Stimulated activated CD4-positive, alpha-beta T cell treated with anti-CD3 and anti-CD28 coated beads, TNF-alpha, amount 100 ng/mL, for 48 hours (primary cell): ENCODE results near the gene PRR33.
"Not testable (repeated sequence)": the region's sequence is repeated elsewhere in the genome, so short reads cannot be mapped to it uniquely, and the experiment has no call there.

ENCODE experiments used
- DNase-seq, 3 donors: peaks; one replicate each; pipeline ENCODE4 v3.0.0-alpha.2; 2020; ENCODE audit warnings: low read depth in 3 of 3

PRR33 gene

DNA sequence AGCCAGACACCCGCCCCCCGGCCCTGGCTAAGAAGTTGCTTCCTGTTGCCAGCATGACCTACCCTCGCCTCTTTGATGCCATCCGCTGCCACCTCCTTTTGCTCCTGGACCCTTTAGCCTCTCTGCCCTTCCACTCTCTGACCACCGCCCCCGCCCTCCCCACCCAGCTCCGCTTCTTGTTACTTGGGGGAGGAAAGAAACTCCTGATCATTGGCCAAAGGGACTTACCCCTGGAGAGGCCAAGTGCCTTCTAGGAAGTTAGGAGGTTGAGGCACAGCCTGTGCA is at the start of gene PRR33:
PRR33 (minus strand) TSS at position 65 of the 285 bp plus-strand sequence. CDS start 1,311 bp downstream, outside the sequence.
- DNase-seq = no peak

- not testable (repeated sequence) for DNase-seq
Measured at GRCh38 chr11:1939788-1940187, 48.1 kb upstream of the PRR33 start.

GRCh38 chr11:1939006-1939625 is 47.4 kb upstream of the PRR33 start:
- DNase-seq = no peak

DNA sequence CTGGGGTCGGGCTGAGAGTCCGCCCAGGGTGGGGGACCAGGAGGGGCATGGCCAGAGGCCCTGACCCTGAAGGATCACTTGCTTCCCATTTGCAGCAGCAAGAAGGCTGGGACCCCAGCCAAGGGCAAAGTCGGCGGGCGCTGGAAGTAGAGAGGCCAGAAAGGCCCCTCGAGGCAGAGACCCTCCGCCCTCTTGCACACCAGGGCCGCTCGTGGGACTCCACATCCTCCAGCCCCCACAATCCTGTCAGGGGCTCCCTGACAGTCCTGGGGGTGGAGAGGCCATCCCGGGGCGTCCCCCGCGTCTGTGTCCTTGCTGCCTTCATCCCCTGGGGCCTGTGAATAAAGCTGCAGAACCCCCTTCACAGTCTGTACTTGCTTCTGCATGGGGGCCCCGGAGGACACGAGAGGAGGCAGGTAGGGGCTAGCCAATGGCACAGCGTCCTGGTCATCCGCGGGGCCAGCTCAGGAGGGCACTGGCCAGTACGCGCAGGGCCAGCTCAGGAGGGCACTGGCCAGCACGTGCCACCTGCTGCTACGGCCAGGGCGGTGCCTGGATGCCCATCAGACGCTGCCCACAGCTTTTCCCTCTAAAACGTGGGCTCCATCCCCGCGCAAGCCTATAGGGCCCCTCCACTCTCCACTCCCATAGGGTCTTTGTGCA is 46.8 kb upstream of the PRR33 start:
- DNase-seq = no peak

- no peak for DNase-seq
Measured at GRCh38 chr11:1937616-1938342, 46.1 kb upstream of the PRR33 start.

GRCh38 chr11:1936781-1937615 is 45.3 kb upstream of the PRR33 start:
- DNase-seq = no peak

- no peak for DNase-seq
Measured at GRCh38 chr11:1936072-1936780, 44.5 kb upstream of the PRR33 start.

DNA sequence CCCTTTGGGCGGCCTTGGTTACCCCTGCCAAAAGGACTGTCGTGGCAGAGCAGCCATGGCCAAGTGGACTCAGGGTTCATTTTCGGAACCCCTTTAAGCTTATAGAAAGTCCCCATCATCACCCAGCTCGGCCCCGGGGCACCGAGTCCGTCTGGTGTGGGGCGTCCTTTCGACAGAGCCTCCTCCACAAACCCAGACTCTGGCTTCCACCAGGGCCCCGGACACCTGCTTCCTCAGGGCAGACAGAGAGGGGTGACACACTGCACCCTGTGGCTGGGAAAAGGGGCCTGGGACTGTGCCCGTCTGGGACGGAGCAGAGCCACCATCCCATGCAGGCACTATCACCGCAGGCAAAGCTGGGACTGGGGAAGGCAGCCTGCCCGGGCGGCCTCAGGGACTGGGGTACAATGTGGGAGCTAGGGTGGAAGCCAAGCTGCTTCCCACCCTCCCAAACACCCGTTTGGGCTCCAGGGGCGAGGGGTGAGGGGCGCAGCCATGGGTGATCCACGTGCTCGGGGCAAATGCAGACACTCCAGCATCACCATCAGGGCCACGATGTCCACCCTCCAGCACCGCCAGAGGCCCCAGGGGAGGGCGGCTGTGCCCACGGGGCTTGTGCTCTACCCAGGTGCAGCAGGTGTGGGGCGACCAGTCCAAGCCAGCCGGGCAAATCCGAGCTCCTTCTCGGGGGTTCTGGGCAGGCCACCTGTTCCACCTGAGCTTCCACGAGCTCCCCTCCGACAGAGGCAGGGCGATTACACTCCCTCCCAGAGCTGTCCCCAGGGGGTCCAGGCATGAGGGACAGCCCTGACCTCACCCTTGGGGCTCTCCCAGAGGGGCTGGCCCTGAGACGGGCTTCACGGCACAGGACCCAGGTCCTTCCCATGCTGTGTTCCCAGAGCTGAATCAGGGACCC is 43.7 kb upstream of the PRR33 start:
- no peak for DNase-seq

DNA sequence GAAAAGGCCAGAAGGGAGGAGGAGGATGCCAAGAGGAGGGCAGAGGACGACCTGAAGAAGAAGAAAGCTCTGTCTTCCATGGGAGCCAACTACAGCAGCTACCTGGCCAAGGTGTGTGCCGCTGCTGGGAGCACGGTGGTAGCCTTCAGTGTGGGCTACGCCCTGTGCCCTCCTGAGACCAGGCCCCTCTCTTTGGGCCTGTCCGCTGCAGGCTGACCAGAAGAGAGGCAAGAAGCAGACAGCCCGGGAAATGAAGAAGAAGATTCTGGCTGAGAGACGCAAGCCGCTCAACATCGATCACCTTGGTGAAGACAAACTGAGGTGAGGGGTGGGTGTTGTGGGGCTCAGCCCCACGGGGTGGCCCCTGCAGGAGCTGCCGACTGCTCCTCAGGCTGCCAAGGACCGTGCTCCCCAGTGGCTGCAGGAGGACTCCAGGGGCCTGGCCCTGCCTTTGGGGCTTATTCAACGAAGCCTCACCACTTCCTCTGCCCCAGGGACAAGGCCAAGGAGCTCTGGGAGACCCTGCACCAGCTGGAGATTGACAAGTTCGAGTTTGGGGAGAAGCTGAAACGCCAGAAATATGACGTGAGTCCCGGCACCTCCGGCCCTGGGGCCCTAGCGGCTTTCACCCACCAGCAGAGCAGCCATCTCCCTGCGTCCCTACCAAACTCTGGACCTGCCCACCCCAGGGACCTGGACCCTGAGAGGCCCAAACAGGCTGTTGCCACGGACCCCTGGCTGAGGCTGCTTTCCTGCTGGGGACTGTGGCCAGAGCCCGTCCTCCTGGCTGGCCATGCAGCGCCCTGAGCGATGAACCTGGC is 42.9 kb upstream of the PRR33 start:
- DNase-seq = no peak

DNA sequence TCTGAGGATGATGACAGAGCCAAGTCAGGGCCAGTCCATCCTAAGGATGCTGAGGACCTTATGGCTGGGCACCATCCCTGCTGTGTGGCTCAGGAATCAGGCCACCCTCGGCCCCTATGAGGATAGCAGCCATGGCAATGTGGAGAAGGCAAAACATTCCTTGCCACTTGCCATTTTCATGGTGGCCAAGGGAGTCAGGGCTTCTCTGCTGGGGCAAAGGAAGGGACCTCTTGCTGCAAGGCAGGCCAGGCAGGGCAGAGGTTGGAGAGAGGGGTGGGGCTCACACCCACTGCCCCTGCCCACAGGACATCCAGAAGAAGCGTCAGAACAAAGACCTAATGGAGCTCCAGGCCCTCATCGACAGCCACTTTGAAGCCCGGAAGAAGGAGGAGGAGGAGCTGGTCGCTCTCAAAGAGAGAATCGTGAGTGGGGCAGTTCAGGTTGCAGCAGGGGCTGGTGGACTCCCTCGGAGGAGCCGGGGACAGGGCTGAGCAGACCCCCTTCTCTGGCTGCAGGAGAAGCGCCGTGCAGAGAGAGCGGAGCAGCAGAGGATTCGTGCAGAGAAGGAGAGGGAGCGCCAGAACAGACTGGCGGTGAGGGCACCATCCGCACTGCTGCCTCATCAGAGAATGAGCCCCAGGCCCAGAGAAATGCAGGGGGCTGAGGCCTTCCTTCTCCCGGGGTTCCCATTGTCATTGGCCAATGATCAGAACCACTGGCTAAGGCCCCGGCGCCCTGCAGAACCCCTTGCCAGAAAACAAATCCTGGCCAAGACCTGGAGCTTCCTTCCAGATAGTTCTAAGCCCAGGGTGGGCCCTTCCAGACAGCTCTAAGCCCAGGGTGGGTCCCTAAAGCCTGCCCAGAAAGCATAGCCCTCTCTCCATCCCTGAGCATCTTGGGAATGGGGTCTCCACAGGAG is 42.0 kb upstream of the PRR33 start:
- DNase-seq = no peak

DNA sequence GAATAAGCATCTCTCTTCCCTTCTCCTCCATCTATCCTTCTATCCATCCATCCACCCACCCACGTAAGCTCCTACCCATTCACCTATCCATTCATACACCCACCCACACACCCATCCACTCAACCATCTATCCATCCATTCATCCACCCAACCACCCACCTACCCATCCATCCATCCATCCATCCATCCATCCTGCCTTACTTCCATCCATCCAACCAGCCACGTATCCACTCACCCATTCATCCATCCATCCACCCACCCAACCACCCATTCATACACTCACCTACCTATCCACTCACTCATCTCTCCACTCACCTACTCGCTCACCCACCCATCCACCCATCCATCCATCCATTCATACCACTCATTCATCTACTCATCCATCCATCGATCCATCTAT is 41.0 kb upstream of the PRR33 start:
- no peak for DNase-seq

DNA sequence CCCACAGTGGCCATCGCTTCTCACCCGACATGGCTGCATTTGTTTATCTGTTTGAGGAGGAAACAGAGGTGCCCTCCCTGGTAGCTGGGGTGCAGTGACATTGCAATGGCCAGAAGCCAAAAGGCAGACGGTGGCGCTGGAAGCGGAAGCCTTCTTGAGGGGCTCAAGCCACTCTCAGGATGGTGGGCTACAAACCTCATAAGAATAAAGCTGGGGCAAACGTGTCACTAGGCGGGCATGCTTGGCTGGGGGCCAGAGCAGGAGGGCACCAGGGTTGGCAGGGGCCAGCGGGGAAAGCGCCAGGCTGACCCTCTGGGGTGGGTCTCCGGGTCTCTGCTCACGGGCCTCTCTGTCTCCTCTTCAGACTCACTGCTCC is 40.4 kb upstream of the PRR33 start:
- no peak for DNase-seq

GRCh38 chr11:1931341-1932104 is 39.8 kb upstream of the PRR33 start:
- DNase-seq = no peak

DNA sequence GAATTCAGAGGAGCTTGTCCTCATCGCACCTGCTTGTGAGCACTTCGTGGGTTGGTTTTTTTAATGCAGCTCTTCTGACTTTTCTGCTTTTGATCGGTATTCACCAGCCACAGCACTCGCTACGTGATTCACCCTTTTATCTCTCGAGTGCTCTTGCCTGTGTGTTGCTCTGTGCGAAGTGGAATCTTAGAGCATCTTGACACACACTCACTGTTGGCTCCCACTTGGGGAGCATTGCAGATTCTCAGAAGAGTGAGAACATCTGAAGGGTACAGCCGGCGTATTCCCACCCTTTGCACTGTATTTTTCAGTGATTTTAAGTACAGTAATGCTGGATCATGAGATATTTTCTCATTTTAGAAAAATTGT is 38.8 kb upstream of the PRR33 start:
- DNase-seq = no peak

DNA sequence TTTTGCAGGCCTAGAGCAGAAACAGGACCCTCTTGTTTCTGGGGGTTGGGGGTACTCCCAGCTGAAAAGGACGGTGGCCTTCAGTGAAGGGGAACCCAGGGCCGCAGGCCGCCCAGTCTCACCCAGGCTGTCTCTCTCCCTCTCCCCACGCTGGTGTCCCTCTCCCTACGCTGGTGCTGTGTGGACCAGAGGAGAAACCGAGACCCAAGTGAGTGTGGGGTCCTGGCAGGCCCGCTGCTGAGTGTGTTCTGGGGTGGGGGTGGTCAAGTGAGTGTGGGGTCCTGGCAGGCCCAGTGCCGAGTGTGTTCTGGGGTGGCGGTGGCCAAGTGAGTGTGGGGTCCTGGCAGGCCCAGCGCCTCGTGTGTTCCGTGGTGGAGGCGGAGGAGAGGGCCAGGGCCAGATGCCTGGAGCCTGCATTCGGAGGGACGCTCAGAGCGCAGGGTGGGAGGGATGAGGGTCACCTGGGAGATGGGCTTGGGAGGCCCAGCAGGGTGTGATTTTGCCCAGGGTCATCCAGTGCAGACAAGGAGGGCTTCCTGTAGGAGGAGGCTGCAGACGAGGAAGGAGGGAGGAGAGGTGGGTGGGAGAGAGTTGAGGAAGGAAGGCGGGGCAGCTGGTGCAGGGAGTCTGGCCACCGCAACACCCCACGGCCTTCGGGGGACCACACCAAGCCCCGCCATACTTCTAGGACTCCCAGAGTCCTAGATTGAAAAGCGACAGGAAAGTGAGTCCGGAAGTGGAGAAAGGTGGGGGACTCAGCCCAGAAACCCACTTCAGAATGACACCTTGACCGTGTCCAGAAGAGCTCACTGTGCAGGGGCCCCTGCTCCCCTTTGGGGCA is 38.1 kb upstream of the PRR33 start:
- DNase-seq = no peak

- DNase-seq = no peak
Measured at GRCh38 chr11:1928891-1929541, 37.3 kb upstream of the PRR33 start.

DNA sequence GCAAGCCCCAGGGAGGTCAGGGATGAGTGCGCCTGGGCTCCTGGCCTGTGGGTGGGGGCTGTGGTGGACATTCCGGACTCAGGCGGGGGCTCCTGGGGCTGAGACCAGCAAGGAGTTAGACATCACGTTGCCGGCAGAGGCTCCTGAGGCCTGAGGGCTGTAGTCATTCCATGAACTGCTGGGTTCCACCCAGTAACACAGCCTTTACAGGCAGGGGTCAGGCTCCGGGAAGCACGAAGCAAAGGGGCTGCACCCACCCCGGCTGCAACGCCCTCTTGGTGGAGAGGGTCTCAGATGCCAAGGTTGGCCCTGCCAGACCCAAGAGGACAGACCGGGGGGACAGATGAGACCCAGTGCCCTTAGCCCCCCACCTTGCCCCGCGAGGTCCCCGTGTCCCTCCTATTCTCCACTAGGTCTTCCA is 36.8 kb upstream of the PRR33 start:
- DNase-seq = no peak
